HG03103 (cell line): Measurements from ENCODE around the gene SUPT3H.

Source experiments
- ATAC-seq: cut with Tn5 transposase; IDR thresholded peaks from one replicate; pipeline ENCODE4 v1.9.1; 2021; ENCODE audit warnings: low read depth; ENCODE audit not compliant: unreplicated experiment

SUPT3H gene

GRCh38 chr6:45027126-45027525, 350.6 kb downstream of the SUPT3H start:
- no peak for ATAC-seq

DNA sequence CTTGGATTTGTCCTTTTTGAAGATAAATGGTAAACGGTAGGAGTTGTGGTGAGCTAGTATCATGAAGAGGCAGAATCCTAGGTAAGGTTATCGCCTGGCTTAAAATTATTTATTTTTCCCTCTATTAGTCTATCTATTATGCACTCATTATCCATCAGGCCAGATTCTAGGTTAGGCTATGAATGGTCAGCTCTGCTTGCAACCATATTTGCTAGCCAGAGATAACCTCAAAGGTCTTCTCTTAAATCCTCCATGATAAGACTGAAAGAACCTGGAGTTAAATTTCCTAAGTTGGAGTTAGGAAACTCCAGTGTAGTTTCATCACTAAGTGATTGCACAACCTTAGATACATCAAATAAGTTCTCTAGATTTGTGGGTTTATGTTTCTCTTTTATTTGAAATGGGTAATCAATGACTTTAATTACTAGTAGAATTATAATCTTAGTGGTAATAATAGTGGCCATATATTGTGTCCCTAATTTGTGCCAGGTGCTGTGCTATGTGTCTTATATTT, 351.7 kb downstream of the SUPT3H start:
- ATAC-seq, result no peak

GRCh38 chr6:45024610-45025009, 353.1 kb downstream of the SUPT3H start:
- no peak for ATAC-seq

DNA sequence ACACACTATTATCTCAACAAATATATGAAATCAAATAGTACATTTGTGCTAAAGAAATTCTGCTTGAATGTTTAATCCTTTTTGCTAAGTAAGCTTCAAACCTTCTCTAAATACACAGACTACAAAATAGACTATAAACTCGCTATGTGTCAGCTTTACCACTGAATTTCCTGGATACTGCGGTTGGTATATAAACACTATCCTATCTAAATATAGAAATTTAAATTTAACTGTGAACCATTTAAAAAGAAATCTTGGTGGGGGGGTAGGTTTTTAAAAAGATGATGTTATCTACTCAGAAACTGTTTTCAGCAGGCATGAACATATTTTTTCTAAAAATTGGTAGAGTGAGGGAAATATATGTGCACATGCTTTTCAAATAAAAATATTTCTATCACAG, 356.1 kb downstream of the SUPT3H start:
- no peak for ATAC-seq

GRCh38 chr6:45012687-45013086, 365.0 kb downstream of the SUPT3H start:
- ATAC-seq, result no peak

DNA sequence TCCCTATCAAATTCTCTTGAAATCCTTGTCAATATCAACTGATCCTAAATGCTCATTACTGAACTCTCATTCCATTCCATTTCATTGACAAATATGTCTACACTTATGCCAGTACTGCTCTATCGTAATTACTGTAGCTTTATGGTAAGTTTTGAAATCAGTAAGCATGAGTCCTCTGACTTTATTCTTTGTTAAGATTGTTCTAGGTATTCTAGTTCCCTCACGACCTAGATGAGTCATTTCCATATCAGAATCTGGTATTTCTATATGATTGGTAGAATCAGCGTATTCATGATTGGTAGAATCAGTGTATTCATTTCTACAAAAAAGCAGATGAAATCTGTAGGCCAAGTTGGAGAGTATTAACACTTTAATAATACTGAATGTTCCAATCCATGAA, 368.2 kb downstream of the SUPT3H start:
- ATAC-seq, result no peak

DNA sequence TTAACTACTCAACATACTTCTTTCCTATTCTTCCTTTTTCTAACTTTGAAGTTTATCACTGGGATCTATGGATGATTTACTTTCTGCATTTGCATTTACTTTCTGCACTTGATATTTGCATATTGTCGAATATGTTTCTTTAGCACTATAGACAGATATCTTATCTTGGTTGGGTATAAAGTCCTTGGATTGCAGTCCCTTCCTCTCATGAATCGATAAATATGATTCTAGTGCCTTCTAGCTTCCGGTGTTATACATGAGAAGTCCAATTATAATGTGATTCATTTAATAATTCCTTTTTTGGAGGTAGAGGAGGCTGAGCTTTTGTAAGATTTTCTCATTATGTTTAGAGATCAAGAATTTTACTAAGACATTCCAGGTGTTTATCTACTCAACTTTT, 370.8 kb downstream of the SUPT3H start:
- ATAC-seq, result no peak

DNA sequence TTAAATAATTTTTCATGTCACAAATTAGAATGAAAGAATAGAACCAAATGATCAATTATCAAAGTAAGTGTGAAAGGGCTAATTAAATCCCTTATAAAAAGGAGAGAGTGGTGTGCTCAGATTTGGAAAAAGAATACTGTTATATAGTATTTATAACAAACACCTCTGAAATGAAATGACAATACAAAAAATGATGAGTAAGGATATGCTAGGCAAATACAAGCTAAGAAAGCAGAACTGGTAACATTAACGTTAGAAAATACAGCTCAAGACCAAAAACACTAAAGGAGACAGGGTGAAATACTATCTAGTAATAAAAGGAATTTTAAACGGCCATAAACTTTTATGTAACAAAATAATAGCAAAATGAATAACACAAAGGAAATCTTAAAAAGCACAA, 373.8 kb downstream of the SUPT3H start:
- ATAC-seq, result no peak

- no peak for ATAC-seq
Observed at GRCh38 chr6:45003387-45003786, 374.3 kb downstream of the SUPT3H start.

DNA sequence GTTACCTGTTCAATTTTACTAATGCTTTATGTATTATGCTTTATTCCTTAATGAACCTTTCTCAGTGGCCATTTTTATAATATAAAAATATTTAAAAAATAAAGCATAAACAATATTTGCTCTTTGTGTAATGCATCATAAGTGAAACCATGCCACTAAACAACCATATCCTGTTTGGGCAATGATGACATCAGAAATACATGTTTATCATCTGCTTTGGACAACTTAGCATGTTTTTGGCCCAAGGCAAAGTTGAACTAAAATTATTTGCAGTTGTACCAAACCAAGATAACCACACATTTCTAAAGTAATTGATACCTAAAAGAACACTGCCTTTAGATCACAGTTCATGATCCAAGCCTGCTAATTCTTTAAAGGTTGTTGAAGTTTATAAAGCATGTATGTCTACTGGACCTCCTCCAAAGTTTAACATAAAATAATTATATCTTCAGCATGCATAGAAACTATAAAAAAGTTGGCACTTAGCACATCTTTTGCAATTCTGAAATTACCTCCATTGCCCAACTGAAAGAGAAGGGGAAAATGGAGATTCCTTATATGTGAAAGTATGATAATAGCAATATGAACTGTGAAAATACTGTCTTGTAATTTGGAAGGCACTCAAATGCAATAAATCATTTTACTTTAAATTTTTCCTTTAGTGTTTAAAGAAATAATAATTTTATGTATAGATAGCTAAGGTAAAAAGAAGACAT, 375.2 kb downstream of the SUPT3H start:
- no peak for ATAC-seq

DNA sequence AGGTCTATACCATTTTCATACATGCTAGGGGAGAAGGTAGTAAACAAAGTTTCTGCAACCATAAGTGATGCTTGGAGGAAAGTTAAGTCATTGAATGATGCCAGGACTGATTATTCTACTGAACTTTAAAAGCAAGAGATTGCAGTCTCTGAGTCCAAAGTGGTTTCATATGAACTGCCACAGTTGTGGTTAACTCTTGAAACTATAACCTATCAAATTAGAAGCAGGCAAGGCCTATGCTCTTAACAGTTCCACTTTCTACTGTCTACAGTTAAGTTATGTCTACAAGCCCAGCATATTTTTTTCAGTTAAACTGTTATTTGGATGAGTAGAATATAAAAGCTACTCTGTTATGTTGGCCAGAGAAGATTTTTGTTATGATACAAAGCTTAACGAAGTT, 376.1 kb downstream of the SUPT3H start:
- ATAC-seq, result peak; percentile 96

DNA sequence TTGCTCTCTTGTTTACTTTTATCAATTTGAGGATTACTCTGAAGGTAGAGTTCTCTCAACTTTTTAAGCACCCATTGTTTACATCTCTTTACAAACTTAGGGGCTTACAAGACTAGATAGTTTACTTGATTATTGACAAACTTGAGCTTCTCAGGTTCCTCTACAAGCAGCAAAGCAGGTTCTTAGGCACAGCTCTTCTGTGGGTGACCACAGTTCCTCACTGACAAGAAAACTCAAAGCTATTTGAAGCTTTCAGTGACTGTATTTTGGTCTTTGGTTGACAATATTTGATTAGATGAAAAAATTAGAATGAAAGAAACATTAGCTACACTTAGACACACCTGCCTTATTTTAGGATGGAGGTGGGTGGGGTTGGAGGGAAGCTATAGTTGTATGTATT, 376.9 kb downstream of the SUPT3H start:
- no peak for ATAC-seq

DNA sequence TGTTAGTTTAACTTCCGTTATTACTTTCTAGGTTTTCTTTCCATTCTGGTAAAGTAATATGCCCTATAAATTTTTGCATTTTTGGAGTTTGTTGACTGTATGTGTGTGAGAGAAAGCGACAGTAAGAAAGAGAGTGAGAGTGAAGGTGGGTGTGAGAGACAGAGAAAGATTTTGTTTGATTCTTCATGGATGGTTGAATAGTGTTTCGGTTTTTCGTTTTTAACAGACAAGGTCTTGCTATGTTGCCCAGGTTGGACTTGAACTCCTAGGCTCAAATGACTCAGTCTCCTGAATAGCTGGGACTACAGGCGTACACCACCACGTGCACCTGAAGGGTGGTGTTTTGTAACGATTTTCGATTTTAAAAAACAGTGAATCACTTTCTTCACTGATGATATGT, 378.7 kb downstream of the SUPT3H start:
- ATAC-seq, result no peak

GRCh38 chr6:44995486-44996132, 382.1 kb downstream of the SUPT3H start:
- ATAC-seq, result no peak

DNA sequence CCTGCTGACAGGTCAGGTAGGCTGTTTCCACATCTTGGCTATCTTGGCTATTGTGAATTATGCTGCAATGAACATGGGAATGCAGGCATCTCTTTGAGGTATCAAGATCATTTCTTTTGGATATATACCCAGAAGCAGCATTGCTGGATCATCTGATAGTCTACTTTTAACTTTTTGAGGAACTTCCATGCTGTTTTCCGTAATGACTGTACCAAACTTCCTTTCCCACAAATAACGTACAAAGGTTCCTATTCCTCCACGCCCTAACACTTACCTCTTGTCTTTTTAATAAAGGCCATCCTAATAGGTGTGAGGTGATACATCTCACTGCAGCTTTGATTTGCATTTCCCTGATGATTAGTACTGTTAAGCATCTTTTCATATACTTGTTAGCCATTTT, 388.3 kb downstream of the SUPT3H start:
- ATAC-seq, result no peak

DNA sequence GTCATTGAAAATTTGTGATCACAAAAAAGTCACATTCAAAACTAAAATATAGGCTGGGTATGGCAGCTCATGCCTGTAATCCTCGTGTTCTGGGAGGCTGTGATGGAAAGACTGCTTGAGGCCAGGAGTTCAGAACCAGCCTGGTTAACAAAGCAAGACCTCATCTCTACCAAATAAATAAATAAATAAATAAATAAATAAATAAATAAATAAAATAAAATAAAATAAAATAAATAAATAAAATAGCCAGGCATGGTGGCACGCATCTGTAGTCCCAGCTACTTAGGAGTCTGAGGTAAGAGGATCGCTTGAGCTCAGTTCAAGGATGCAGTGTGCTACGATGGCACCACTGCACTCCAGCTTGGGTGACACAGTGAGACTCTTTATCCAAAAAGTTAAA, 392.7 kb downstream of the SUPT3H start:
- ATAC-seq, result no peak

DNA sequence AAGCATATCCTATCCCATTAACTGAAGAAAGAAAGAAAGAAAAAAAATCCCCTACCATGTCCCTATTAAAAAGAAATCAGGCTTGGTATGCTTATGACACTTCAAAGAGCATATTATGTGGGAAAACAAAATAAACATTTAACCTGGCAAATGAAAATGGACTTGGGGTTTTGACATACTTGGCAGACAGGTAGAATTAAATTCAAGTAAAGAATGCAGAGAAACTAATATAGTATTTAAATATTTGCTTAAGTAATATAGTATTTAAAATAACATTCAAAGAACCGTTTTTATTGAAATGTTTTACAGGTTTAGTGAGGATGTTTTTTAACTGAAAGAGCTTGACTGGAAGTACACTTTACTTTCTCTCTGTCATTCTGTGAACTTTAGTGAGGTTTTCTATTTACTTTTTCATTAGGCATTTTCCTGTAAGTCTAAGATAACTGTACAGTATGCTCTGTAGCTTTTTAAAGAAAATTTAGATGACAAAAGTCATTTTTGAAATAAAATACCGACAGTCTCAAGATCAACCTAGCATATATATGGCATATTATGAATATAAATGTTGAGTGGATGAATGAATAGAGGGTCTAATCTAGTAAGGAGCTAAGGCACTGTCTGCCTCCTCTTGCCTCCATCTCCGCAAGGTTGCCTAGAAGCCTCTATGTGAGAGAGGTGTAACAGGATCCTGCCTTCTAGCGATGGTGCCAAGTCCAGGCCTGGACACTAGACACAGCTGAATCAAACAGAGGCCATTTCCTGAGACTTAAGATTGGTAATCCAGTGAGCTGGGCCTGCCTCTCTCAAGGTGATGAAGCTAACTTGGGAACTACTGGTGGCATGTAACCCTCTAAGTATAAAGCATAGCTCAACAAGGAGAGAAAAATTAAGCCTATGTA, 394.0 kb downstream of the SUPT3H start:
- ATAC-seq, result no peak

- no peak for ATAC-seq
Observed at GRCh38 chr6:44980841-44981240, 396.9 kb downstream of the SUPT3H start.

DNA sequence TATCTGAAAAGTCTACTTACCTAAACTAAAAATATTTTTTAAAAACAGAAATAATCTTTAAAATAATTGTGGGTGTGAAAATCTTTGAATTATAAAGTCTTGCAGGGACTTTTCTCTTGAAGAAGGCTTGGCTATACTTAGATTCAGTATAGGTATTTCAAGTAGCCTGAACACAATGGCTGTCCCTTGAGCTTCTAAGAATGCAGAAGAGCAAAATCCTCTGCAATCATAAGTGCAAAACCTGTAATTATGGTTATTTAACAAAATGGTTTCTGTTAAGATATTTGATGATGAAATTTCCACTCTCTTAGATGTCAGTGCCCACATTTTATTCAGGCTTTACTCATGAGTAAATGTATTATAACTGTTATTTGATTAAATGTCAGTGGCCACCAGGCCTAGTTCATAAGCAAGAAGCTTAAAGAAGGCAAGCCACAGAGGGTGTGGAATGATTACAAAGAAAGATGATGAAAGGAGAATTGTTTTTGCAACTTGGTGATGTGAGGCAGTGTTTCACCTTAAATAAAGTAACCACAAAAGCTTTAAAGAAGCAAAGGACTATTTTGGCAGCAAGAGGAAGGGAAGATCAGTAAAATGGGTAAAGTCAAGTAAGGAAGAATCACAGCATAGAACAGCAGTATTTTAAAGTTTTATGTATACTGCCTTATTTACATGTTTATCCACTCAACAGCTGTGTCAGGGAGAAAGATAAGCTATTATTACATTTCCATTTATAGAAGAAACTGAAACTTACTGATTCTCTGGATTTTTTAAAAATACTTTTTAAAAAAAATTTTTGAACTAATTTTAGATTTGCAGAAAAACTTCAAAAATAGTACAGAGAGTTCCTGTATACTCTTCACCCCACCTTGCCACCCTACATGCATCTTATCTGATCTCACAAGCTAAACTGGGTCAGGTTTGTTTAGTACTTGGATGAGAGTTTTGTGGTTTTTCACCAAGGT, 400.8 kb downstream of the SUPT3H start:
- ATAC-seq, result no peak

- no peak for ATAC-seq
Observed at GRCh38 chr6:44974511-44974910, 403.2 kb downstream of the SUPT3H start.
